CD4-positive, alpha-beta memory T cell (primary cell): Measurements from ENCODE around the gene ANKRD40CL. TPM values are rescaled to one million over a fixed set of nuclear protein-coding genes. Genes with fewer than 3 reads are reported as not detected.

ENCODE experiments used
- CTCF ChIA-PET: fragments of 350-600 bp; sonication (Branson Sonifier 250); formaldehyde crosslinking; loops from one replicate; lab custom pipeline; 2021; ENCODE audit warnings: inconsistent platforms; ENCODE audit not compliant: partially characterized antibody; lab: Charles Lee
- POLR2A ChIA-PET: fragments of 350-600 bp; sonication (Branson Sonifier 250); formaldehyde crosslinking; loops from one replicate; lab custom pipeline; 2021; ENCODE audit not compliant: partially characterized antibody; lab: Charles Lee
- DNase-seq, 5 donors: peaks; one replicate each; pipeline versions ENCODE4 v3.0.0 to v3.0.0-alpha.2; 2020 to 2022; ENCODE audit warnings: mixed read lengths in 1 of 5
- H3K27ac ChIP-seq: one replicate; pipeline ENCODE4 v1.7.0; 2013; ENCODE audit warnings: low read depth, low read length
- H3K27me3 ChIP-seq: 2 replicates; pipeline ENCODE4 v1.7.0; 2013; ENCODE audit warnings: mild to moderate bottlenecking, low read length, moderate library complexity; ENCODE audit not compliant: insufficient read depth
- H3K36me3 ChIP-seq: 2 replicates; pipeline ENCODE4 v1.7.0; 2013; ENCODE audit warnings: mild to moderate bottlenecking, low read length, moderate library complexity; ENCODE audit not compliant: insufficient read depth
- H3K4me1 ChIP-seq: 2 replicates; pipeline ENCODE4 v1.7.0; 2013; ENCODE audit warnings: mild to moderate bottlenecking, low read length, moderate library complexity; ENCODE audit not compliant: insufficient read depth
- H3K4me3 ChIP-seq, 2 donors: one replicate each; pipeline ENCODE4 v1.7.0; 2013; ENCODE audit warnings: low read length in 2 of 2, mild to moderate bottlenecking in 1 of 2
- H3K9me3 ChIP-seq, 2 donors: one replicate each; pipeline ENCODE4 v1.7.0; 2013; ENCODE audit warnings: low read length in 2 of 2, control low read depth in 1 of 2; ENCODE audit not compliant: control insufficient read depth in 1 of 2
- H3K27ac Mint-ChIP-seq, 7 donors: one replicate each; pipeline ENCODE4 v1.8.0; 2020 to 2021; ENCODE audit warnings: mixed read lengths in 7 of 7, mild to moderate bottlenecking in 6 of 7, inconsistent platforms in 3 of 7, moderate library complexity in 3 of 7
- H3K27me3 Mint-ChIP-seq, 2 donors: one replicate each; pipeline ENCODE4 v1.8.0; 2020 to 2021; ENCODE audit warnings: mixed read lengths in 2 of 2
- H3K36me3 Mint-ChIP-seq, 2 donors: one replicate each; pipeline ENCODE4 v1.8.0; 2020 to 2021; ENCODE audit warnings: mixed read lengths in 2 of 2, inconsistent platforms in 1 of 2, mild to moderate bottlenecking in 1 of 2
- H3K4me1 Mint-ChIP-seq, 4 donors: one replicate each; pipeline ENCODE4 v1.8.0; 2020 to 2021; ENCODE audit warnings: mixed read lengths in 4 of 4, mild to moderate bottlenecking in 1 of 4
- H3K4me3 Mint-ChIP-seq, 8 donors: one replicate each; pipeline ENCODE4 v1.8.0; 2020 to 2021; ENCODE audit warnings: mixed read lengths in 8 of 8, mild to moderate bottlenecking in 7 of 8, moderate library complexity in 6 of 8, inconsistent platforms in 3 of 8
- H3K9me3 Mint-ChIP-seq, 8 donors: one replicate each; pipeline ENCODE4 v1.8.0; 2020 to 2021; ENCODE audit warnings: mixed read lengths in 8 of 8, mild to moderate bottlenecking in 5 of 8, inconsistent platforms in 3 of 8, moderate library complexity in 1 of 8
- intact Hi-C: fragments of 100-400 bp; cut with micrococcal nuclease; formaldehyde crosslinking; loops from one replicate; pipeline ENCODE4 v1.15.1; 2023
- polyA plus RNA-seq, 2 donors: library from polyadenylated mRNA; unstranded; fragments of 300-500 nt; fragmentation: Illumina TruSeq; gene quantifications; one replicate each; pipeline ENCODE4 v1.2.3, GENCODE V29; 2021
- total RNA-seq, 2 experiments: library from RNA; stranded (reverse); gene quantifications; one replicate each; pipeline ENCODE4 v1.2.3, GENCODE V29; 2021

ANKRD40CL gene
- total and polyA plus RNA-seq, 4 experiments from 2014 or later, result not detected

DNA sequence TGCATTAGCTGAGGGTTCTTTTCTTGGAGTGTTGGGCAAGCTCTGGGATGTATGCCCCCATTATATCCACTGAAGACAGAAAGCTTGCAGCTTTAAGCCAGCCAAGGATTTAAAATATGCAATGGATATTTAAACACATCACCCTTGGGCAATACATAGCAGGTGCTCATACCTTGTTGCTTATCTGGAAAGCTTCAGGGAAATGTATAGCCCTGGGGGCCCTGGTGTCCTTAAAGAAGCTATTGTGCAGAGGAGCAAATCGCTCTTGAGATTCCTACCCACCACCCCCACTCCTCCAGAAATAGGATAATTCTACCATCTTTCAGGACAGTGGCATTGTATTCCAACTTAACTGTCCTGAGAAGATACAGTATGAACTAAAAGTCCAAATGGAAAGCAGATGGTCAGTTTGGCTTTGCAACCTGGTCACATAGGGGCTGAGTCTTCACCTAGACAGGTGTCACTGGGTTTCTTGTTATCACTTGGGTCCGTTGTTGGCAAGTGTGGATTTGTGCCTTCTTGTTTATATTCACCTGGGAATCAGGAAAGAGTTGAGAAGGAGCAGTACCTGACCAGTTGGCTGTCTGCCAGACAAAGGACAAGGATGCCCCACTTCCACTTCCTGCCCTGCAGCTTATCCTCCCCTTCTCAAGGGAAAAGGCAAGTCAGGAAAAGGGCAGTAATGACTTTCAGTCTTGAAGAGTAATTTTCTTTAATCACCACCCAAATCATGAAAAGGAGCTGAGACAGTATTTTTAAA lies 3.4 kb downstream of the ANKRD40CL start:
- intact Hi-C loops, result no loop called here
- H3K4me1 Mint-ChIP-seq, result peaks cover 2 to 20% (median 11%) of the 10 kb centered on the region in 4 donors
- ChIA-PET POLR2A (interaction anchor here (1.8 kb wide), 1 partner anchor 16 kb away, joined by 7 read pairs; no protein-coding TSS in a partner anchor), CTCF (interaction anchor here (1.1 to 1.5 kb wide), 3 partner anchors 16 to 19 kb away, joined by 3 to 5 read pairs (median 5); no protein-coding TSS in a partner anchor)
- H3K9me3 Mint-ChIP-seq, result no peaks in the 10 kb centered on the region
- Histone ChIP-seq H3K36me3 (no peaks in the 10 kb centered on the region), H3K4me1 (peaks cover 7% of the 10 kb centered on the region), H3K4me3 (no peak overlapping the region), H3K27ac (no peak overlapping the region), H3K9me3 (no peaks in the 10 kb centered on the region), H3K27me3 (no peaks in the 10 kb centered on the region)
- no peak overlapping the region for H3K4me3 Mint-ChIP-seq
- H3K27ac Mint-ChIP-seq, result no peak overlapping the region
- DNase-seq, result no peak
- H3K27me3 Mint-ChIP-seq, result peaks cover 4 to 8% of the 10 kb centered on the region in 2 donors
- H3K36me3 Mint-ChIP-seq, result no peaks in the 10 kb centered on the region

DNA sequence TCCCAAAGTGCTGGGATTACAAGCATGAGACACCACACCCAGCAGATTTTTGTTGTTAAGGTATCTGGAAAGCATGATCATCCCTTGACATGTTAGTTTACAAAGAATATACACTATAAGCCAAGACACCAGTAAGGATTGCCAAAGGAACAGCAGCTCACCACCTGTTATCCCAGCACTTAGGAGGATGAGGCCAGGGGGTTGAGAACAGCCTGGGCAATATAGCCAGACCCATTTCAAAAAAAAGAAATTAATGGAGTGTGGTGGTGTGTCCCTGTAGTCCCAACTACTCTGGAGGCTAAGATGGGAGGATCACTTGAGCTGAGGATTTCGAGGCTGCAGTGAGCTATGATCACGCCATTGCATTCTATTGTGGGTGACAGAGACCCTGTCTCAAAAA lies 5.1 kb downstream of the ANKRD40CL start:
- intact Hi-C loops, result no loop called here
- POLR2A ChIA-PET, result interaction anchor here (0.7 kb wide), 1 partner anchor 90 kb away, joined by 4 read pairs; no protein-coding TSS in a partner anchor
- CTCF ChIA-PET, result interaction anchor here (0.8 to 1.2 kb wide), 2 partner anchors 9 to 21 kb away, joined by 3 to 4 read pairs; no protein-coding TSS in a partner anchor
- H3K36me3 ChIP-seq, result no peaks in the 10 kb centered on the region
- Mint-ChIP-seq H3K27ac (no peak overlapping the region), H3K4me1 (peaks cover 5 to 20% (median 13%) of the 10 kb centered on the region in 4 donors), H3K36me3 (no peaks in the 10 kb centered on the region), H3K4me3 (no peak overlapping the region), H3K9me3 (no peaks in the 10 kb centered on the region), H3K27me3 (peaks cover 4 to 8% of the 10 kb centered on the region in 2 donors)
- DNase-seq, result no peak
- no peak overlapping the region for H3K4me3 ChIP-seq
- no peak overlapping the region for H3K27ac ChIP-seq
- H3K4me1 ChIP-seq, result peaks cover 7% of the 10 kb centered on the region
- no peaks in the 10 kb centered on the region for H3K27me3 ChIP-seq
- H3K9me3 ChIP-seq, result no peaks in the 10 kb centered on the region

DNA sequence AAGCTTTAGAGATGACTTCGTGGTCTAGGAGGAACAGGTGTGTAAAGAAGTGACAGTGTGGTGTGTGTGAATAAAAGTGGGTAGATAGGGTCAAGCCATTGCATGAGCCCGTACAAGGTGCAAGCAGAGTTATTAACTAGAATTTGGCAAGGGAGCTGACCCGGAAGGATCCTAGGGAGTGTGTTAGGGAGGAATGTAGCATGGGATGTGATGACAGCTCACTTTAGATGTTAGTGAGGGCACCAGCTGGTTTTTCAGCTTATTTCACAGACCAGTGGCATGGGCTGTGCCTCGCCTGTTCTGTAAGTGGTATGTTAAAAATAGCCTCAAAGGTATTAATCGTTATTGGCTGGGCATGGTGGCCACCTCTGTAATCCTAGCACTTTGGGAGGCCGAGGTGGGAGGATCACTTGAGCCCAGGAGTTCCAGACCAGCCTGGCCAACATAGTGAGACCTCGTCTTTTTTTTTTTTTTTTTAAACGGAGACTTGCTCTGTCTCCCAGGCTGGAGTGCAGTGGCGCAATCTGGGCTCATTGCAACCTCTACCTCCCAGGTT lies 8.3 kb downstream of the ANKRD40CL start:
- ChIA-PET POLR2A (no interaction called here), CTCF (interaction anchor here (1.5 kb wide), 1 partner anchor 26 kb away, joined by 3 read pairs; no protein-coding TSS in a partner anchor)
- no peaks in the 10 kb centered on the region for H3K9me3 Mint-ChIP-seq
- no peak overlapping the region for H3K27ac Mint-ChIP-seq
- H3K4me3 Mint-ChIP-seq, result no peak overlapping the region
- H3K36me3 ChIP-seq, result peaks cover 12% of the 10 kb centered on the region
- peaks cover under 1 to 2% of the 10 kb centered on the region in 2 donors for H3K27me3 Mint-ChIP-seq
- intact Hi-C loops, result no loop called here
- H3K4me1 ChIP-seq, result peaks cover 7% of the 10 kb centered on the region
- no peaks in the 10 kb centered on the region for H3K27me3 ChIP-seq
- H3K36me3 Mint-ChIP-seq, result peaks cover 0 to 13% of the 10 kb centered on the region in 2 donors
- no peak overlapping the region for H3K4me3 ChIP-seq
- H3K27ac ChIP-seq, result no peak overlapping the region
- H3K9me3 ChIP-seq, result no peaks in the 10 kb centered on the region
- H3K4me1 Mint-ChIP-seq, result peaks cover 5 to 15% (median 10%) of the 10 kb centered on the region in 4 donors
- DNase-seq, result no peak

DNA sequence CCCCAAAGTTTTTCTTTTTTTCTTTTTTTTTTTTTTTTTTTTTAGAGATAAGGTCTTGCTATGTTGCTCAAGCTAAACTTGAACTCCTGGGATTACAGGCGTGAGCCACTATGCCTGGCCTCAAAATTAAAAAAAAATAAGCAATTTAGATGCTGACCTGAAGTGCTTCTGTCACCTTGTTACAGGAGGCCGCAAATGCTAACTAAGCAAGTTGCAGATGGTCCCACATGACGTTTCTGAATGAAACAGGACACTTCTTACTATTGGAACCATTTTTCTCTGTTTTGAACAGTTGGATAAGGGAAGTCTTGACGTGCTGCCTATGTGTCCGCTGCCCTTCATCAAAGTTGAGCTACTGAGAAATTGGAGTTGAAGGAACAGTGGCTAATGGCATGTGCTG lies 8.8 kb downstream of the ANKRD40CL start:
- intact Hi-C loops, result no loop called here
- ChIA-PET CTCF (interaction anchor here (1.0 to 1.5 kb wide), 2 partner anchors 24 to 27 kb away, joined by 3 read pairs; no protein-coding TSS in a partner anchor), POLR2A (no interaction called here)
- Mint-ChIP-seq H3K4me3 (no peak overlapping the region), H3K27me3 (no peaks in the 10 kb centered on the region), H3K36me3 (peaks cover 4 to 18% of the 10 kb centered on the region in 2 donors), H3K9me3 (no peaks in the 10 kb centered on the region), H3K27ac (no peak overlapping the region), H3K4me1 (peaks cover 6 to 14% (median 9%) of the 10 kb centered on the region in 4 donors)
- Histone ChIP-seq H3K27ac (no peak overlapping the region), H3K9me3 (no peaks in the 10 kb centered on the region), H3K36me3 (peaks cover 14% of the 10 kb centered on the region), H3K4me3 (no peak overlapping the region), H3K4me1 (peaks cover 4% of the 10 kb centered on the region), H3K27me3 (no peaks in the 10 kb centered on the region)
- DNase-seq, result no peak

DNA sequence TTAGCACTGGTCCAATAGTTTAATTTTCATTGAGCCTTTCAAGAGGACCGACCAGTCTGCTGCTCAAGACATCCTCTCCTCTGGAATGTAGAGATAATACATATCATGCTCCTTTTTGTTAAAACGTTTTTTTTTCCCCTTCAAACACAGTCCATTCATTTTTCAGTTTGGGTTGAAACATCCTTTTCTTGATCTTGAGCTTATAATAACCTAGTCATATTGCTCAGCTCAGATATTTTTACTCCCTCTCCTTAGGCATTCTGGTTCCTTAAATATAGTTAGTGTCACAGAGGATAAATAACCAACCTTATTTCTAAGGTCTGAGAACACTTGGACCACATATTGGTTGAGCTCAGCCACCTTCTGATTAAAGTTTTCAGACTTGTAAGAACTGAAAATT lies 12.8 kb downstream of the ANKRD40CL start:
- H3K36me3 ChIP-seq, result peaks cover 49% of the 10 kb centered on the region
- no peak overlapping the region for H3K4me3 ChIP-seq
- no peaks in the 10 kb centered on the region for H3K9me3 Mint-ChIP-seq
- peak overlapping the region in 1 of 7 donors; percentile 15 for H3K27ac Mint-ChIP-seq
- no peaks in the 10 kb centered on the region for H3K27me3 ChIP-seq
- H3K4me1 Mint-ChIP-seq, result peaks cover 0 to 5% (median 4%) of the 10 kb centered on the region in 4 donors
- ChIA-PET POLR2A (no interaction called here), CTCF (interaction anchor here (1.3 kb wide), 1 partner anchor 28 kb away, joined by 5 read pairs; no protein-coding TSS in a partner anchor)
- no peak for DNase-seq
- no peak overlapping the region for H3K27ac ChIP-seq
- peaks cover 24 to 52% of the 10 kb centered on the region in 2 donors for H3K36me3 Mint-ChIP-seq
- no peak overlapping the region for H3K4me3 Mint-ChIP-seq
- no peaks in the 10 kb centered on the region for H3K27me3 Mint-ChIP-seq
- no peaks in the 10 kb centered on the region for H3K9me3 ChIP-seq
- no peaks in the 10 kb centered on the region for H3K4me1 ChIP-seq
- intact Hi-C loops, result no loop called here

DNA sequence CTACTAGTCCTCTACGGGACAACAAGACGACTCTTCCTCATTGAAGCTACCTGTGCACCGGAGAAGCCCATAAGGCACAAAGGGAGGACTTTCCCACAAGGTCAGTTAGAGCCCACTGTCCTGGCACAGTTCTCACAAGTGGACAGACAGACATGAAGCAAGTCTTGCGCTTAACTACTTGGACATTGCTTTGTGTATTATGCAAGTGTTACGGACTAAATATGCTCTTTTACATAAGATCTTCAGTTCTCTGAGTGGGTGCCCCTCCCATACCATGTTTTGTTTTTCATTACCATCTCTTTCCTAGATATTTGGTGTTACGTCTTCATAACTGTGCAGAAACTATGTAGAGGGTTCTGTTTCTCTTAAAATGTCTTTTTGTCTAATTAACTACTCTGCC lies 18.1 kb downstream of the ANKRD40CL start:
- peaks cover 0 to 3% (median 0%) of the 10 kb centered on the region in 4 donors for H3K4me1 Mint-ChIP-seq
- peak overlapping the region in 4 of 7 donors; percentile 9 to 53 (median 26) for H3K27ac Mint-ChIP-seq
- CTCF ChIA-PET, result interaction anchor here (1.2 kb wide), 1 partner anchor 34 kb away, joined by 4 read pairs; no protein-coding TSS in a partner anchor
- no peaks in the 10 kb centered on the region for H3K27me3 Mint-ChIP-seq
- peaks cover 57 to 85% of the 10 kb centered on the region in 2 donors for H3K36me3 Mint-ChIP-seq
- no peak overlapping the region for H3K4me3 Mint-ChIP-seq
- Histone ChIP-seq H3K4me3 (no peak overlapping the region), H3K27me3 (no peaks in the 10 kb centered on the region), H3K36me3 (peaks cover 87% of the 10 kb centered on the region), H3K27ac (no peak overlapping the region), H3K4me1 (no peaks in the 10 kb centered on the region), H3K9me3 (no peaks in the 10 kb centered on the region)
- intact Hi-C loops, result no loop called here
- no peak for DNase-seq
- H3K9me3 Mint-ChIP-seq, result no peaks in the 10 kb centered on the region
- POLR2A ChIA-PET, result no interaction called here

DNA sequence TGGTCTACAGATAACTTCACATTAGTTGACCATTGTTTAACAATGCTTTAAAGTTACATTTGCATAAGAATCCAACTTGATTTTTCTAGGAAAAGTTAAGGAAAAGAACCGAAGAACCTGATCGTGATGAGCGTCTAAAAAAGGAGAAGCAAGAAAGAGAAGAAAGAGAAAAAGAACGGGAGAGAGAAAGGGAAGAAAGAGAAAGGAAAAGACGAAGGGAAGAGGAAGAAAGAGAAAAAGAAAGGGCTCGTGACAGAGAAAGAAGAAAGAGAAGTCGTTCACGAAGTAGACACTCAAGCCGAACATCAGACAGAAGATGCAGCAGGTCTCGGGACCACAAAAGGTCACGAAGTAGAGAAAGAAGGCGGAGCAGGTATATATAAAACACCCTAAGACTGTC lies 21.7 kb downstream of the ANKRD40CL start:
- no peak overlapping the region for H3K27ac ChIP-seq
- DNase-seq, result no peak
- peak overlapping the region in 1 of 7 donors; percentile 2 for H3K27ac Mint-ChIP-seq
- H3K9me3 ChIP-seq, result no peaks in the 10 kb centered on the region
- intact Hi-C loops, result no loop called here
- POLR2A ChIA-PET, result no interaction called here
- H3K4me1 Mint-ChIP-seq, result peaks cover 0 to 1% (median 0%) of the 10 kb centered on the region in 4 donors
- no peaks in the 10 kb centered on the region for H3K27me3 ChIP-seq
- no peak overlapping the region for H3K4me3 ChIP-seq
- H3K36me3 Mint-ChIP-seq, result peaks cover 67 to 88% of the 10 kb centered on the region in 2 donors
- no peak overlapping the region for H3K4me3 Mint-ChIP-seq
- CTCF ChIA-PET, result no interaction called here
- peaks cover 93% of the 10 kb centered on the region for H3K36me3 ChIP-seq
- H3K4me1 ChIP-seq, result no peaks in the 10 kb centered on the region
- no peaks in the 10 kb centered on the region for H3K27me3 Mint-ChIP-seq
- no peaks in the 10 kb centered on the region for H3K9me3 Mint-ChIP-seq
